ENCODE results near the gene SCRT2. TPM values are rescaled to one million over a fixed set of nuclear protein-coding genes. Genes with fewer than 3 reads are reported as not detected.

Gene SCRT2
- total RNA-seq, 4 donors from 2014 or later = not detected

- Histone ChIP-seq H3K4me1 (no peaks in the 10 kb centered on the region), H3K27ac (replicated peaks in 1 of 4) (no peak overlapping the region), H3K4me3 (no peak overlapping the region), H3K36me3 (no peaks in the 10 kb centered on the region), H3K27me3 (peaks cover 0 to 81% (median 4%) of the 10 kb centered on the region in 4 donors), H3K9me3 (peaks cover 0 to 1% (median 0%) of the 10 kb centered on the region in 4 donors)
- no peak for TF ChIP-seq CTCF (IDR thresholded peaks at IDR 0.05)
- no peak for TF ChIP-seq POLR2A (IDR thresholded peaks at IDR 0.05; ENCODE audit: low read depth)
- TF ChIP-seq EP300 (IDR thresholded peaks at IDR 0.05) = no peak
- no peak for TF ChIP-seq POLR2AphosphoS5 (IDR thresholded peaks at IDR 0.05)
- intact Hi-C loops (cut with DNase I) = no loop called here
- no peak for DNase-seq (ENCODE audit: extremely low spot score)
- WGBS = 47% methylated on average over 11 of the region's 11 CpGs
Measured at GRCh38 chr20:719816-720215, 44.2 kb upstream of the SCRT2 start.

GRCh38 chr20:719068-719467 lies 43.5 kb upstream of the SCRT2 start:
- Histone ChIP-seq H3K27ac (replicated peaks in 1 of 4) (no peak overlapping the region), H3K27me3 (peaks cover 0 to 78% (median 2%) of the 10 kb centered on the region in 4 donors), H3K9me3 (peaks cover 0 to 9% (median 0%) of the 10 kb centered on the region in 4 donors), H3K4me3 (no peak overlapping the region), H3K36me3 (no peaks in the 10 kb centered on the region), H3K4me1 (no peaks in the 10 kb centered on the region)
- WGBS = 95% methylated on average over 5 of the region's 5 CpGs
- no peak for TF ChIP-seq POLR2A (IDR thresholded peaks at IDR 0.05; ENCODE audit: low read depth)
- no peak for TF ChIP-seq EP300 (IDR thresholded peaks at IDR 0.05)
- TF ChIP-seq POLR2AphosphoS5 (IDR thresholded peaks at IDR 0.05) = no peak
- TF ChIP-seq CTCF (IDR thresholded peaks at IDR 0.05) = no peak
- no peak for DNase-seq (ENCODE audit: extremely low spot score)
- intact Hi-C loops (cut with DNase I) = no loop called here

- TF ChIP-seq POLR2A (IDR thresholded peaks at IDR 0.05; ENCODE audit: low read depth) = no peak
- no peak for TF ChIP-seq POLR2AphosphoS5 (IDR thresholded peaks at IDR 0.05)
- no peak for TF ChIP-seq EP300 (IDR thresholded peaks at IDR 0.05)
- TF ChIP-seq CTCF (IDR thresholded peaks at IDR 0.05) = no peak
- Histone ChIP-seq H3K36me3 (no peaks in the 10 kb centered on the region), H3K27me3 (peaks cover 0 to 71% (median 0%) of the 10 kb centered on the region in 4 donors), H3K4me1 (no peaks in the 10 kb centered on the region), H3K9me3 (peaks cover 0 to 17% (median 7%) of the 10 kb centered on the region in 4 donors), H3K4me3 (no peak overlapping the region), H3K27ac (replicated peaks in 1 of 4) (no peak overlapping the region)
- intact Hi-C loops (cut with DNase I) = no loop called here
- 71% methylated on average over 5 of the region's 5 CpGs for WGBS
- DNase-seq (ENCODE audit: extremely low spot score) = no peak
Measured at GRCh38 chr20:717832-718231, 42.2 kb upstream of the SCRT2 start.

GRCh38 chr20:717271-717670 lies 41.7 kb upstream of the SCRT2 start:
- intact Hi-C loops (cut with DNase I) = no loop called here
- no peaks in the 10 kb centered on the region for H3K4me1 ChIP-seq
- H3K4me3 ChIP-seq = no peak overlapping the region
- no peak overlapping the region for H3K27ac ChIP-seq (replicated peaks in 1 of 4)
- no peak for DNase-seq (ENCODE audit: extremely low spot score)
- peaks cover 0 to 71% (median 0%) of the 10 kb centered on the region in 4 donors for H3K27me3 ChIP-seq
- WGBS = 79% methylated on average over 7 of the region's 7 CpGs
- no peak for TF ChIP-seq POLR2A (IDR thresholded peaks at IDR 0.05; ENCODE audit: low read depth)
- no peak for TF ChIP-seq CTCF (IDR thresholded peaks at IDR 0.05)
- no peak for TF ChIP-seq POLR2AphosphoS5 (IDR thresholded peaks at IDR 0.05)
- no peak for TF ChIP-seq EP300 (IDR thresholded peaks at IDR 0.05)
- peaks cover 0 to 22% (median 9%) of the 10 kb centered on the region in 4 donors for H3K9me3 ChIP-seq
- H3K36me3 ChIP-seq = no peaks in the 10 kb centered on the region

GRCh38 chr20:714453-714852 lies 38.9 kb upstream of the SCRT2 start:
- 83% methylated on average over 2 of the region's 2 CpGs for WGBS
- Histone ChIP-seq H3K36me3 (no peaks in the 10 kb centered on the region), H3K9me3 (peaks cover 0 to 22% (median 9%) of the 10 kb centered on the region in 4 donors), H3K27ac (replicated peaks in 1 of 4) (no peak overlapping the region), H3K27me3 (peaks cover 0 to 71% (median 16%) of the 10 kb centered on the region in 4 donors), H3K4me3 (no peak overlapping the region), H3K4me1 (peaks cover 0 to 9% (median 9%) of the 10 kb centered on the region in 4 donors)
- intact Hi-C loops (cut with DNase I) = no loop called here
- no peak for DNase-seq (ENCODE audit: extremely low spot score)
- no peak for TF ChIP-seq CTCF (IDR thresholded peaks at IDR 0.05)
- TF ChIP-seq POLR2AphosphoS5 (IDR thresholded peaks at IDR 0.05) = no peak
- no peak for TF ChIP-seq POLR2A (IDR thresholded peaks at IDR 0.05; ENCODE audit: low read depth)

Data from esophagus muscularis mucosa (tissue), 4 donors.